Thyroid gland (tissue), 4 donors: ENCODE measurements around the gene HK3.

Experiments used
- POLR2A ChIP-seq, 2 donors: fragments of 450-650 bp; IDR thresholded peaks; one replicate each; pipeline ENCODE4 v1.6.1; 2017; ENCODE audit warnings: antibody characterized with exemption in 2 of 2, mild to moderate bottlenecking in 2 of 2, moderate library complexity in 1 of 2
- TF ChIP-seq, protein P1 (sequence below), 6 experiments: fragments of 200-600 bp in 3 of 6; fragments of 450-650 bp in 3 of 6; sonication (generic) in 3 of 6; IDR thresholded peaks; one replicate each; pipeline ENCODE4 v1.5.1; 2016 to 2019; ENCODE audit warnings: antibody characterized with exemption in 6 of 6, mild to moderate bottlenecking in 2 of 6, inconsistent platforms in 1 of 6, moderate library complexity in 1 of 6

DNA sequence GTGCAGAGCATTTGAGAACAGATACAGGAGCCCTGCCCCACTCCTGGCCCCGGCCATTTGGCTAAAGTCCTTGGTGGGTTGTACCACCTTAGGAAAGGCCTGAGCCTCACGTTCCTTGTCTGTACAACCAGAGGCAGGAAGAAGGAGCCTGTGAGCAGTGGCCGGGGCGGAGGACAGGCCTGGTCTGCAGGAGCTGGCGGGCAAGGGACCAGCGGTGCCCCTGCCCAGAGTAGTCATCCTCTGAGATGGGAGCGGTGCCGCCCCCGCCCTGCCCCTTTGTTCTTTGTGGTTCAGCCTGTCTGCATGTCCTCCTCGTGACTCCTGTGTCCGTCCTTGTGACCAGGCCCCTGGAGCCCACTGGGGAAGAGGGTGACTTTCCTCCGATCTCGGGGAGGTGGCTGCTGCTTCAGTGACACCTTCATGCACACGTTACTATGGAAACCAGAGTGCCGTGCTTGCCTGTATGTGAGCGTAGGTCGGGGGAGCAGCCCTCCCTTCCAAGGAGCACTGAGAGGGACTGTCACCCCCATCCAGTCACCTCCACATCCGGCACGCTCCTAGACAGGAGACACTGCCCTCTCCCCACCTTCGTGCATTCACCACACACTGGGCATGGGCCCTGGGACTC, 45.9 kb downstream of the HK3 start:
- TF ChIP-seq POLR2A (IDR thresholded peaks at IDR 0.05), result no peak
- TF ChIP-seq, protein P1, sequence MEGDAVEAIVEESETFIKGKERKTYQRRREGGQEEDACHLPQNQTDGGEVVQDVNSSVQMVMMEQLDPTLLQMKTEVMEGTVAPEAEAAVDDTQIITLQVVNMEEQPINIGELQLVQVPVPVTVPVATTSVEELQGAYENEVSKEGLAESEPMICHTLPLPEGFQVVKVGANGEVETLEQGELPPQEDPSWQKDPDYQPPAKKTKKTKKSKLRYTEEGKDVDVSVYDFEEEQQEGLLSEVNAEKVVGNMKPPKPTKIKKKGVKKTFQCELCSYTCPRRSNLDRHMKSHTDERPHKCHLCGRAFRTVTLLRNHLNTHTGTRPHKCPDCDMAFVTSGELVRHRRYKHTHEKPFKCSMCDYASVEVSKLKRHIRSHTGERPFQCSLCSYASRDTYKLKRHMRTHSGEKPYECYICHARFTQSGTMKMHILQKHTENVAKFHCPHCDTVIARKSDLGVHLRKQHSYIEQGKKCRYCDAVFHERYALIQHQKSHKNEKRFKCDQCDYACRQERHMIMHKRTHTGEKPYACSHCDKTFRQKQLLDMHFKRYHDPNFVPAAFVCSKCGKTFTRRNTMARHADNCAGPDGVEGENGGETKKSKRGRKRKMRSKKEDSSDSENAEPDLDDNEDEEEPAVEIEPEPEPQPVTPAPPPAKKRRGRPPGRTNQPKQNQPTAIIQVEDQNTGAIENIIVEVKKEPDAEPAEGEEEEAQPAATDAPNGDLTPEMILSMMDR (IDR thresholded peaks at IDR 0.05), result no peak
